ENCODE measurements around the gene USP8.
"Not testable (repeated sequence)": the region's sequence is repeated elsewhere in the genome, so short reads cannot be mapped to it uniquely, and the experiment has no call there.

Gene USP8

GRCh38 chr15:50452927-50453326 is 28.7 kb downstream of the USP8 start:
- DNase-seq = no peak

GRCh38 chr15:50458348-50459112 is 34.3 kb downstream of the USP8 start:
- DNase-seq = no peak

GRCh38 chr15:50463423-50464358 is 39.5 kb downstream of the USP8 start:
- no peak for DNase-seq

GRCh38 chr15:50471072-50471471 is 46.9 kb downstream of the USP8 start:
- no peak for DNase-seq

GRCh38 chr15:50476143-50476542 is 51.9 kb downstream of the USP8 start:
- no peak for DNase-seq

GRCh38 chr15:50484781-50485180 is 60.6 kb downstream of the USP8 start:
- no peak for DNase-seq

- DNase-seq = no peak
These were observed 61.2 kb downstream of the USP8 start for GRCh38 chr15:50485389-50485788.

GRCh38 chr15:50487287-50487686 is 63.1 kb downstream of the USP8 start:
- no peak for DNase-seq

GRCh38 chr15:50493625-50494024 is 69.4 kb downstream of the USP8 start:
- no peak for DNase-seq

- not testable (repeated sequence) for DNase-seq
These were observed 70.3 kb downstream of the USP8 start for GRCh38 chr15:50494547-50494946.

GRCh38 chr15:50496692-50497091 is 72.5 kb downstream of the USP8 start:
- DNase-seq = no peak

- no peak for DNase-seq
These were observed 76.1 kb downstream of the USP8 start for GRCh38 chr15:50500352-50500751.

GRCh38 chr15:50501815-50502214 is 77.6 kb downstream of the USP8 start:
- no peak for DNase-seq

GRCh38 chr15:50503144-50503543 is 78.9 kb downstream of the USP8 start:
- no peak for DNase-seq

- peak; percentile 13 for DNase-seq
These were observed 81.5 kb downstream of the USP8 start for GRCh38 chr15:50505656-50506055.

GRCh38 chr15:50506121-50506520 is 81.9 kb downstream of the USP8 start:
- peak; percentile 79 for DNase-seq

GRCh38 chr15:50513001-50513400 is 88.8 kb downstream of the USP8 start:
- no peak for DNase-seq

GRCh38 chr15:50519740-50520425 is 95.7 kb downstream of the USP8 start:
- no peak for DNase-seq

- no peak for DNase-seq
These were observed 99.6 kb downstream of the USP8 start for GRCh38 chr15:50523851-50524251.

- no peak for DNase-seq
These were observed 107.0 kb downstream of the USP8 start for GRCh38 chr15:50531163-50531562.

- no peak for DNase-seq
These were observed 107.6 kb downstream of the USP8 start for GRCh38 chr15:50531766-50532165.

GRCh38 chr15:50542887-50543210 is 118.6 kb downstream of the USP8 start:
- DNase-seq = no peak

GRCh38 chr15:50543556-50543955 is 119.4 kb downstream of the USP8 start:
- no peak for DNase-seq

- no peak for DNase-seq
These were observed 120.2 kb downstream of the USP8 start for GRCh38 chr15:50544368-50544767.
